Breast epithelium (tissue), 4 donors: ENCODE measurements around the gene PLXNA2. TPM values are rescaled to one million over a fixed set of nuclear protein-coding genes. Genes with fewer than 3 reads are reported as not detected.

ENCODE experiments used
- DNase-seq, 2 donors: peaks; one replicate each; pipeline ENCODE4 v3.0.0-alpha.2; 2019; ENCODE audit warnings: low spot score in 2 of 2
- H3K27ac ChIP-seq, 2 donors: fragments of 200-600 bp; sonication (generic) in 1 of 2; one replicate each; pipeline ENCODE4 v1.5.1; 2016 to 2019; ENCODE audit warnings: mild to moderate bottlenecking in 1 of 2
- H3K27me3 ChIP-seq, 2 donors: fragments of 200-600 bp; sonication (generic) in 1 of 2; one replicate each; pipeline versions ENCODE4 v1.5.1 to v1.6.0; 2017 to 2019; ENCODE audit warnings: control low read depth in 1 of 2, mild to moderate bottlenecking in 1 of 2
- H3K36me3 ChIP-seq: fragments of 200-600 bp; one replicate; pipeline ENCODE4 v1.5.1; 2019
- H3K4me1 ChIP-seq, 2 donors: fragments of 200-600 bp; sonication (generic); one replicate each; pipeline ENCODE4 v1.5.1; 2016 to 2019; ENCODE audit warnings: control low read depth in 1 of 2
- H3K4me3 ChIP-seq, 3 donors: fragments of 200-600 bp; sonication (generic); 1 replicate in 2 of 3; 2 replicates in 1 of 3; pipeline ENCODE4 v1.5.1; 2016 to 2019; ENCODE audit warnings: mild to moderate bottlenecking in 3 of 3, moderate library complexity in 2 of 3
- H3K9me3 ChIP-seq, 2 donors: fragments of 200-600 bp; sonication (generic) in 1 of 2; one replicate each; pipeline ENCODE4 v1.5.1; 2016 to 2019; ENCODE audit warnings: control low read depth in 1 of 2
- CTCF ChIP-seq, 3 donors: fragments of 450-650 bp; IDR thresholded peaks; one replicate each; pipeline ENCODE4 v1.5.1; 2016 to 2017; ENCODE audit warnings: antibody characterized with exemption in 3 of 3, mild to moderate bottlenecking in 3 of 3, moderate library complexity in 3 of 3
- POLR2A ChIP-seq: fragments of 450-650 bp; IDR thresholded peaks from one replicate; pipeline ENCODE4 v1.6.1; 2016; ENCODE audit warnings: antibody characterized with exemption, mild to moderate bottlenecking, moderate library complexity
- POLR2AphosphoS5 ChIP-seq, 3 donors: sonication (generic); formaldehyde crosslinking; IDR thresholded peaks; one replicate each; pipeline ENCODE4 v1.6.1; 2017; ENCODE audit warnings: antibody characterized with exemption in 3 of 3
- intact Hi-C: fragments of 100-400 bp; cut with DNase I; formaldehyde crosslinking; loops from one replicate; pipeline ENCODE4 v1.15.1; 2023; ENCODE audit warnings: low total_unique reads
- total RNA-seq, 3 donors: library from RNA; depleted of rRNA; stranded (reverse); fragments of >200 nt; gene quantifications; one replicate each; pipeline ENCODE4 v1.1.0, GENCODE V29; 2016

Gene PLXNA2
- total RNA-seq, 3 donors from 2014 or later = 11.3 to 18.2 (median 11.5) TPM

GRCh38 chr1:208145167-208145566 lies 99.0 kb downstream of the PLXNA2 start:
- TF ChIP-seq POLR2A (no peak), CTCF (IDR thresholded peaks at IDR 0.05) (no peak), POLR2AphosphoS5 (IDR thresholded peaks at IDR 0.05) (no peak)
- Histone ChIP-seq H3K4me1 (no peaks in the 10 kb centered on the region), H3K27me3 (no peaks in the 10 kb centered on the region), H3K36me3 (no peaks in the 10 kb centered on the region), H3K4me3 (no peak overlapping the region), H3K27ac (no peak overlapping the region), H3K9me3 (no peaks in the 10 kb centered on the region)
- intact Hi-C loops = no loop called here
- no peak for DNase-seq

- Histone ChIP-seq H3K27me3 (no peaks in the 10 kb centered on the region), H3K27ac (no peak overlapping the region), H3K4me3 (no peak overlapping the region), H3K36me3 (no peaks in the 10 kb centered on the region), H3K9me3 (no peaks in the 10 kb centered on the region), H3K4me1 (no peaks in the 10 kb centered on the region)
- no peak for TF ChIP-seq POLR2AphosphoS5 (IDR thresholded peaks at IDR 0.05)
- no peak for TF ChIP-seq POLR2A
- no peak for TF ChIP-seq CTCF (IDR thresholded peaks at IDR 0.05)
- intact Hi-C loops = no loop called here
- DNase-seq = no peak
These were observed 101.4 kb downstream of the PLXNA2 start for GRCh38 chr1:208142590-208143382.

GRCh38 chr1:208141610-208142192 lies 102.5 kb downstream of the PLXNA2 start:
- intact Hi-C loops = no loop called here
- no peaks in the 10 kb centered on the region for H3K36me3 ChIP-seq
- no peak overlapping the region for H3K27ac ChIP-seq
- no peaks in the 10 kb centered on the region for H3K4me1 ChIP-seq
- TF ChIP-seq CTCF (IDR thresholded peaks at IDR 0.05) = no peak
- no peak for TF ChIP-seq POLR2AphosphoS5 (IDR thresholded peaks at IDR 0.05)
- no peak for TF ChIP-seq POLR2A
- H3K9me3 ChIP-seq = no peaks in the 10 kb centered on the region
- no peaks in the 10 kb centered on the region for H3K27me3 ChIP-seq
- H3K4me3 ChIP-seq = no peak overlapping the region
- no peak for DNase-seq

GRCh38 chr1:208139434-208140045 lies 104.6 kb downstream of the PLXNA2 start:
- DNase-seq = no peak
- no peak overlapping the region for H3K27ac ChIP-seq
- H3K27me3 ChIP-seq = no peaks in the 10 kb centered on the region
- TF ChIP-seq POLR2A (no peak), POLR2AphosphoS5 (IDR thresholded peaks at IDR 0.05) (no peak), CTCF (IDR thresholded peaks at IDR 0.05) (no peak)
- intact Hi-C loops = no loop called here
- H3K4me3 ChIP-seq = no peak overlapping the region
- no peaks in the 10 kb centered on the region for H3K4me1 ChIP-seq
- no peaks in the 10 kb centered on the region for H3K9me3 ChIP-seq
- H3K36me3 ChIP-seq = no peaks in the 10 kb centered on the region

GRCh38 chr1:208137193-208137592 lies 107.0 kb downstream of the PLXNA2 start:
- H3K4me1 ChIP-seq = no peaks in the 10 kb centered on the region

More at GRCh38 chr1:208137193-208137592, 107.0 kb downstream of the PLXNA2 start:
- H3K36me3 ChIP-seq = no peaks in the 10 kb centered on the region
- H3K4me3 ChIP-seq = no peak overlapping the region
- no peak overlapping the region for H3K27ac ChIP-seq
- TF ChIP-seq POLR2A (no peak), CTCF (IDR thresholded peaks at IDR 0.05) (no peak), POLR2AphosphoS5 (IDR thresholded peaks at IDR 0.05) (no peak)
- no peaks in the 10 kb centered on the region for H3K9me3 ChIP-seq
- no peak for DNase-seq
- intact Hi-C loops = loop anchor here (1.0 kb wide), 1 partner anchor 48 kb away; no protein-coding TSS in a partner anchor
- H3K27me3 ChIP-seq = no peaks in the 10 kb centered on the region
